HepG2 (cell line): ENCODE data around the gene MED15. TPM values are rescaled to one million over a fixed set of nuclear protein-coding genes. Genes with fewer than 3 reads are reported as not detected.
A peak's percentile ranks its signal among the peaks of the same experiment; 100 is the strongest.

Experiments
- FIP1L1 ChIP-seq: fragments of 200-400 bp; formaldehyde crosslinking; IDR thresholded peaks from 2 replicates; pipeline ENCODE4 v1.6.1; 2018; ENCODE audit warnings: low read depth, mild to moderate bottlenecking, low read length, moderate library complexity, borderline replicate concordance; ENCODE audit not compliant: insufficient read depth
- MXD4 ChIP-seq: IDR thresholded peaks from 2 replicates; pipeline ENCODE4 v1.6.1; 2016; ENCODE audit warnings: mild to moderate bottlenecking, missing biosample characterization, missing genetic modification reagents
- MXI1 ChIP-seq: IDR thresholded peaks from 3 replicates; pipeline ENCODE4 v1.6.1; 2012; ENCODE audit warnings: low read depth, low read length, inconsistent platforms, borderline replicate concordance
- MYC ChIP-seq: sonication (generic); formaldehyde crosslinking; IDR thresholded peaks from 2 replicates; pipeline ENCODE4 v1.9.0; 2021; ENCODE audit warnings: missing genetic modification reagents, borderline replicate concordance
- ZBTB38 ChIP-seq: sonication (generic); formaldehyde crosslinking; IDR thresholded peaks from 2 replicates; pipeline ENCODE4 v1.5.1; 2020; ENCODE audit warnings: mild to moderate bottlenecking, missing genetic modification reagents
- ZNF230 ChIP-seq: sonication (generic); formaldehyde crosslinking; IDR thresholded peaks from 2 replicates; pipeline ENCODE4 v1.4.0; 2020; ENCODE audit warnings: mild to moderate bottlenecking, missing genetic modification reagents
- ZNF263 ChIP-seq: sonication (generic); formaldehyde crosslinking; IDR thresholded peaks from 2 replicates; pipeline ENCODE4 v1.4.0; 2020; ENCODE audit warnings: missing genetic modification reagents
- ZNF878 ChIP-seq: sonication (generic); formaldehyde crosslinking; IDR thresholded peaks from 2 replicates; pipeline ENCODE4 v1.8.1; 2023; ENCODE audit warnings: mild to moderate bottlenecking, missing genetic modification reagents, moderate library complexity
- polyA plus RNA-seq, 8 experiments: library from polyadenylated mRNA; depleted of rRNA in 3 of 8; stranded (reverse) in 7 of 8; unstranded in 1 of 8; fragments of >200 nt; fragmentation: Illumina TruSeq in 4 of 8; extraction: Trizol in 4 of 8; gene quantifications; 2 replicates each; pipeline versions ENCODE4 v1.2.1 to v1.2.3, GENCODE V29; 2011 to 2016; ENCODE audit warnings: low read depth in 4 of 8, missing spikeins in 1 of 8, mixed read lengths in 1 of 8; ENCODE audit not compliant: insufficient read depth in 1 of 8
- total RNA-seq, 5 experiments: library from RNA; depleted of rRNA; stranded (reverse); fragments of >200 nt; fragmentation: Illumina TruSeq; extraction: Trizol; gene quantifications; 2 replicates each; pipeline ENCODE4 v1.2.3, GENCODE V29; 2016; ENCODE audit warnings: low read depth in 1 of 5
- TF ChIP-seq, protein P1 (sequence below), 2 experiments: sonication (generic) in 1 of 2; formaldehyde crosslinking in 1 of 2; IDR thresholded peaks; 2 replicates each; pipeline versions ENCODE4 v1.4.0 to v1.6.1; 2016 to 2020; ENCODE audit warnings: borderline replicate concordance in 1 of 2, low read depth in 1 of 2, mild to moderate bottlenecking in 1 of 2, missing genetic modification reagents in 1 of 2
- TF ChIP-seq, protein P2 (sequence below), 2 experiments: sonication (generic) in 1 of 2; formaldehyde crosslinking in 1 of 2; IDR thresholded peaks; 2 replicates each; pipeline versions ENCODE4 v1.6.1 to v1.9.0; 2014 to 2022; ENCODE audit warnings: antibody characterized with exemption in 1 of 2, borderline replicate concordance in 1 of 2, inconsistent platforms in 1 of 2, low read depth in 1 of 2, missing genetic modification reagents in 1 of 2
- TF ChIP-seq, protein P3 (sequence below): sonication (generic); formaldehyde crosslinking; IDR thresholded peaks from 2 replicates; pipeline ENCODE4 v1.5.1; 2020; ENCODE audit warnings: mild to moderate bottlenecking, missing genetic modification reagents, moderate library complexity

Gene MED15
- total and polyA plus RNA-seq, 2 of the 13 experiments (the other 11 are each of a cell fraction or from before 2014, with no cell fraction given): 14.3 to 27.0 TPM

DNA sequence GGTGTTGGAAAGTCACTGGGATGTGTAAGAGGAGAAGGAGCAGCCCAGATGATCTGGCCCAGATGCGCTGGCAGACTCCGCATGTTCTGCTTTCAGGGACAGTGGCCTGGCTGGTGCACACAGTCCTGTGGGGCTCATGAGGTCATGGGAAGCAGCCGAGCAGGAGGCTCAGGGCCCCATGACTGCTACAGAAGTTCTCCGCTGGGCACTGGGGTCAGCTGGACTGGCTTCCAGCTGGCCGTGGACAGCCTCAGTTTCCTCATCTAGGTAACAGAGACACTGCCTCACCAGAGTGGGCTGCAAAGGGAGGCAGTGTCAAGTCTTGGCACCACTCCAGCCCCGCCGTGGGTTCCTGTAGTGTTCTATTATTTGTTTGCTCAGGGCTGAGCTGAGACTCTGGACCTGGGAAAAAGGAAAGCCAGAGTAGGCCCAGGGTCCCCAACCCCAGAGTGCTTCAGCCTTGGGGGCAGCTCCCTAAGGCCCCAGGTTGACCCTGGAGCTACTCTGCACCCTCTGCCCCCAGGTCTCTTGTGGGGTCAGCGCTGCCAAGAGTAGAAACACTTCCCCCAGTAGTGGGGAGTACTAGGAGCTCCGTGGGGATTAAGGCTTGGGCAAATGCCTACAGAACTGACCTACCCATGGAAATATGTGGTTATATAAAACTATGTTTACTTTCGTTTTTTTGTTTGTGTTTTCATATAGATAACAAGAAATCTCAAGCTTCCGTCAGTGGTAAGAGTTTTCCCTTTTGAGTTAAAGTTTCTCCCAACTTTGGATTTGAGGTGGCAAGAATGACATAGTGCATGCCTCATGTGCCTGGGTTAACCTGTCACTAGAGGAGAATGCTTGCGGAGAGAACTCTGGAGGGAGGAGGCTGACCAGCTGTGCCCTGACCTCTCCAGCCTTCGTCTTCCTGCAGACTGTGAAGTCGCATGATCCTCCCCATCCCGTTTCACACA, 45.3 kb downstream of the MED15 start (continued):
- TF ChIP-seq, protein P1, sequence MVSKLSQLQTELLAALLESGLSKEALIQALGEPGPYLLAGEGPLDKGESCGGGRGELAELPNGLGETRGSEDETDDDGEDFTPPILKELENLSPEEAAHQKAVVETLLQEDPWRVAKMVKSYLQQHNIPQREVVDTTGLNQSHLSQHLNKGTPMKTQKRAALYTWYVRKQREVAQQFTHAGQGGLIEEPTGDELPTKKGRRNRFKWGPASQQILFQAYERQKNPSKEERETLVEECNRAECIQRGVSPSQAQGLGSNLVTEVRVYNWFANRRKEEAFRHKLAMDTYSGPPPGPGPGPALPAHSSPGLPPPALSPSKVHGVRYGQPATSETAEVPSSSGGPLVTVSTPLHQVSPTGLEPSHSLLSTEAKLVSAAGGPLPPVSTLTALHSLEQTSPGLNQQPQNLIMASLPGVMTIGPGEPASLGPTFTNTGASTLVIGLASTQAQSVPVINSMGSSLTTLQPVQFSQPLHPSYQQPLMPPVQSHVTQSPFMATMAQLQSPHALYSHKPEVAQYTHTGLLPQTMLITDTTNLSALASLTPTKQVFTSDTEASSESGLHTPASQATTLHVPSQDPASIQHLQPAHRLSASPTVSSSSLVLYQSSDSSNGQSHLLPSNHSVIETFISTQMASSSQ (IDR thresholded peaks at IDR 0.05; ENCODE audit: low read depth): peak; percentile 57; the same call in 1 of the 2 replicates
- TF ChIP-seq, protein P1 (CRISPR knock-in tag; IDR thresholded peaks at IDR 0.05; ENCODE audit: borderline replicate concordance): no peak
- no peak for TF ChIP-seq ZNF230 (CRISPR knock-in tag)
- 0 out of 2 replicates have a peak, but pooled peaks have one; percentile 42 for TF ChIP-seq ZNF878 (CRISPR knock-in tag)
- TF ChIP-seq ZBTB38 (CRISPR knock-in tag): peak; percentile 95
- TF ChIP-seq MXI1: peak; percentile 83; the same call in 1 of the 3 replicates
- TF ChIP-seq MXD4: peak; percentile 5; the same call in 1 of the 2 replicates
- TF ChIP-seq MYC (CRISPR knock-in tag): 0 out of 2 replicates have a peak, but pooled peaks have one; percentile 1
- TF ChIP-seq, protein P2, sequence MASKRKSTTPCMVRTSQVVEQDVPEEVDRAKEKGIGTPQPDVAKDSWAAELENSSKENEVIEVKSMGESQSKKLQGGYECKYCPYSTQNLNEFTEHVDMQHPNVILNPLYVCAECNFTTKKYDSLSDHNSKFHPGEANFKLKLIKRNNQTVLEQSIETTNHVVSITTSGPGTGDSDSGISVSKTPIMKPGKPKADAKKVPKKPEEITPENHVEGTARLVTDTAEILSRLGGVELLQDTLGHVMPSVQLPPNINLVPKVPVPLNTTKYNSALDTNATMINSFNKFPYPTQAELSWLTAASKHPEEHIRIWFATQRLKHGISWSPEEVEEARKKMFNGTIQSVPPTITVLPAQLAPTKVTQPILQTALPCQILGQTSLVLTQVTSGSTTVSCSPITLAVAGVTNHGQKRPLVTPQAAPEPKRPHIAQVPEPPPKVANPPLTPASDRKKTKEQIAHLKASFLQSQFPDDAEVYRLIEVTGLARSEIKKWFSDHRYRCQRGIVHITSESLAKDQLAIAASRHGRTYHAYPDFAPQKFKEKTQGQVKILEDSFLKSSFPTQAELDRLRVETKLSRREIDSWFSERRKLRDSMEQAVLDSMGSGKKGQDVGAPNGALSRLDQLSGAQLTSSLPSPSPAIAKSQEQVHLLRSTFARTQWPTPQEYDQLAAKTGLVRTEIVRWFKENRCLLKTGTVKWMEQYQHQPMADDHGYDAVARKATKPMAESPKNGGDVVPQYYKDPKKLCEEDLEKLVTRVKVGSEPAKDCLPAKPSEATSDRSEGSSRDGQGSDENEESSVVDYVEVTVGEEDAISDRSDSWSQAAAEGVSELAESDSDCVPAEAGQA (IDR thresholded peaks at IDR 0.05; ENCODE audit: low read depth): peak; percentile 29; the same call in 1 of the 2 replicates
- TF ChIP-seq, protein P2 (CRISPR knock-in tag; IDR thresholded peaks at IDR 0.05; ENCODE audit: borderline replicate concordance): no peak
- TF ChIP-seq FIP1L1: no peak
- TF ChIP-seq, protein P3, sequence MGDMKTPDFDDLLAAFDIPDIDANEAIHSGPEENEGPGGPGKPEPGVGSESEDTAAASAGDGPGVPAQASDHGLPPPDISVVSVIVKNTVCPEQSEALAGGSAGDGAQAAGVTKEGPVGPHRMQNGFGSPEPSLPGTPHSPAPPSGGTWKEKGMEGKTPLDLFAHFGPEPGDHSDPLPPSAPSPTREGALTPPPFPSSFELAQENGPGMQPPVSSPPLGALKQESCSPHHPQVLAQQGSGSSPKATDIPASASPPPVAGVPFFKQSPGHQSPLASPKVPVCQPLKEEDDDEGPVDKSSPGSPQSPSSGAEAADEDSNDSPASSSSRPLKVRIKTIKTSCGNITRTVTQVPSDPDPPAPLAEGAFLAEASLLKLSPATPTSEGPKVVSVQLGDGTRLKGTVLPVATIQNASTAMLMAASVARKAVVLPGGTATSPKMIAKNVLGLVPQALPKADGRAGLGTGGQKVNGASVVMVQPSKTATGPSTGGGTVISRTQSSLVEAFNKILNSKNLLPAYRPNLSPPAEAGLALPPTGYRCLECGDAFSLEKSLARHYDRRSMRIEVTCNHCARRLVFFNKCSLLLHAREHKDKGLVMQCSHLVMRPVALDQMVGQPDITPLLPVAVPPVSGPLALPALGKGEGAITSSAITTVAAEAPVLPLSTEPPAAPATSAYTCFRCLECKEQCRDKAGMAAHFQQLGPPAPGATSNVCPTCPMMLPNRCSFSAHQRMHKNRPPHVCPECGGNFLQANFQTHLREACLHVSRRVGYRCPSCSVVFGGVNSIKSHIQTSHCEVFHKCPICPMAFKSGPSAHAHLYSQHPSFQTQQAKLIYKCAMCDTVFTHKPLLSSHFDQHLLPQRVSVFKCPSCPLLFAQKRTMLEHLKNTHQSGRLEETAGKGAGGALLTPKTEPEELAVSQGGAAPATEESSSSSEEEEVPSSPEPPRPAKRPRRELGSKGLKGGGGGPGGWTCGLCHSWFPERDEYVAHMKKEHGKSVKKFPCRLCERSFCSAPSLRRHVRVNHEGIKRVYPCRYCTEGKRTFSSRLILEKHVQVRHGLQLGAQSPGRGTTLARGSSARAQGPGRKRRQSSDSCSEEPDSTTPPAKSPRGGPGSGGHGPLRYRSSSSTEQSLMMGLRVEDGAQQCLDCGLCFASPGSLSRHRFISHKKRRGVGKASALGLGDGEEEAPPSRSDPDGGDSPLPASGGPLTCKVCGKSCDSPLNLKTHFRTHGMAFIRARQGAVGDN: peak; percentile 89
- peak; percentile 84 for TF ChIP-seq ZNF263 (CRISPR knock-in tag)
